HG03575 (cell line): ENCODE results near the gene DDX17.

Experiments used
- ATAC-seq: cut with Tn5 transposase; IDR thresholded peaks from one replicate; pipeline ENCODE4 v1.9.1; 2021; ENCODE audit not compliant: unreplicated experiment, insufficient number of reproducible peaks, low FRiP score; ENCODE audit errors: extremely low read depth

DDX17 gene

GRCh38 chr22:38453066-38453672, 52.9 kb downstream of the DDX17 start:
- ATAC-seq: no peak

- ATAC-seq: no peak
Observed at GRCh38 chr22:38452373-38453065, 53.6 kb downstream of the DDX17 start.

GRCh38 chr22:38451864-38452263, 54.2 kb downstream of the DDX17 start:
- no peak for ATAC-seq

- ATAC-seq: no peak
Observed at GRCh38 chr22:38451404-38451803, 54.7 kb downstream of the DDX17 start.

- no peak for ATAC-seq
Observed at GRCh38 chr22:38450234-38450797, 55.8 kb downstream of the DDX17 start.

GRCh38 chr22:38449776-38450175, 56.3 kb downstream of the DDX17 start:
- no peak for ATAC-seq

GRCh38 chr22:38448945-38449745, 57.0 kb downstream of the DDX17 start:
- ATAC-seq: no peak

GRCh38 chr22:38446018-38446601, 60.0 kb downstream of the DDX17 start:
- ATAC-seq: no peak

- ATAC-seq: no peak
Observed at GRCh38 chr22:38444783-38445182, 61.3 kb downstream of the DDX17 start.

GRCh38 chr22:38443628-38444521, 62.2 kb downstream of the DDX17 start:
- ATAC-seq: no peak

- ATAC-seq: no peak
Observed at GRCh38 chr22:38442967-38443627, 63.0 kb downstream of the DDX17 start.

GRCh38 chr22:38441620-38442287, 64.4 kb downstream of the DDX17 start:
- ATAC-seq: no peak

GRCh38 chr22:38440747-38441350, 65.3 kb downstream of the DDX17 start:
- no peak for ATAC-seq

- ATAC-seq: no peak
Observed at GRCh38 chr22:38437416-38437815, 68.7 kb downstream of the DDX17 start.

- ATAC-seq: no peak
Observed at GRCh38 chr22:38436629-38437395, 69.3 kb downstream of the DDX17 start.

GRCh38 chr22:38435965-38436364, 70.1 kb downstream of the DDX17 start:
- no peak for ATAC-seq
